Osteoblast (primary cell): ENCODE data around the gene IFITM5. TPM values are rescaled to one million over a fixed set of nuclear protein-coding genes. Genes with fewer than 3 reads are reported as not detected.
"Not testable (repeated sequence)": the region's sequence is repeated elsewhere in the genome, so short reads cannot be mapped to it uniquely, and the experiment has no call there.

ENCODE experiments used
- DNase-seq: peaks from one replicate; pipeline ENCODE4 v3.0.0; 2011; ENCODE audit warnings: low spot score, mixed read lengths; ENCODE audit not compliant: insufficient read length; ENCODE audit errors: missing footprints
- H2AFZ ChIP-seq: 2 replicates; pipeline ENCODE4 v1.6.0; 2011; ENCODE audit warnings: mild to moderate bottlenecking, low read length
- H3K27ac ChIP-seq: 2 replicates; pipeline ENCODE4 v1.5.1; 2011; ENCODE audit warnings: mild to moderate bottlenecking, low read depth, low read length, moderate library complexity
- H3K27me3 ChIP-seq: 2 replicates; pipeline ENCODE4 v1.6.0; 2012; ENCODE audit warnings: mild to moderate bottlenecking, control low read depth, inconsistent platforms, low read length, moderate library complexity; ENCODE audit not compliant: insufficient read depth
- H3K36me3 ChIP-seq: 2 replicates; pipeline ENCODE4 v1.5.1; 2011; ENCODE audit warnings: mild to moderate bottlenecking, low read length, control low read depth, moderate library complexity; ENCODE audit not compliant: insufficient read depth
- H3K4me1 ChIP-seq: 2 replicates; pipeline ENCODE4 v1.5.1; 2011; ENCODE audit warnings: mild to moderate bottlenecking, low read length, control low read depth, moderate library complexity; ENCODE audit not compliant: insufficient read depth
- H3K4me2 ChIP-seq: 2 replicates; pipeline ENCODE4 v1.6.0; 2011; ENCODE audit warnings: mild to moderate bottlenecking, low read length; ENCODE audit not compliant: insufficient read depth
- H3K4me3 ChIP-seq: fragments of 200-600 bp; sonication (generic); 3 replicates; pipeline ENCODE4 v1.5.1; 2012; ENCODE audit warnings: mild to moderate bottlenecking, low read length, inconsistent platforms; ENCODE audit not compliant: insufficient read depth
- H3K79me2 ChIP-seq: 2 replicates; pipeline ENCODE4 v1.6.0; 2012; ENCODE audit warnings: mild to moderate bottlenecking, low read length, control low read depth, inconsistent platforms; ENCODE audit not compliant: insufficient read depth
- H3K9me3 ChIP-seq: 2 replicates; pipeline ENCODE4 v1.5.1; 2011; ENCODE audit warnings: low read depth, low read length, control low read depth
- H4K20me1 ChIP-seq: 2 replicates; pipeline ENCODE4 v1.6.0; 2012; ENCODE audit warnings: mild to moderate bottlenecking, low read length, control low read depth; ENCODE audit not compliant: insufficient read depth
- CTCF ChIP-seq: IDR thresholded peaks from 2 replicates; pipeline ENCODE4 v1.5.1; 2011; ENCODE audit warnings: mild to moderate bottlenecking, low read depth, low read length, moderate library complexity; ENCODE audit errors: extremely low read depth
- total RNA-seq: library from RNA; depleted of rRNA; stranded (reverse); fragments of >200 nt; gene quantifications from 2 replicates; pipeline ENCODE4 v1.2.3, GENCODE V29; 2012

The IFITM5 gene
- total RNA-seq, 1 donor: not detected

- H3K36me3 ChIP-seq: no peaks in the 10 kb centered on the region
- H3K79me2 ChIP-seq: peaks cover 19% of the 10 kb centered on the region
- peak overlapping the region; percentile 51 for H3K4me2 ChIP-seq
- no peaks in the 10 kb centered on the region for H3K9me3 ChIP-seq
- no peak overlapping the region for H2AFZ ChIP-seq
- H3K27me3 ChIP-seq: peaks cover 22% of the 10 kb centered on the region
- H3K4me1 ChIP-seq: peaks cover 31% of the 10 kb centered on the region
- no peak for TF ChIP-seq CTCF
- H3K4me3 ChIP-seq: peak overlapping the region; percentile 39
- DNase-seq: peak; percentile 89
- H3K27ac ChIP-seq: peak overlapping the region; percentile 8
- H4K20me1 ChIP-seq: no peaks in the 10 kb centered on the region
Measured at GRCh38 chr11:312092-312816, 12.9 kb upstream of the IFITM5 start.

GRCh38 chr11:311013-311748 lies 11.9 kb upstream of the IFITM5 start:
- peaks cover 12% of the 10 kb centered on the region for H3K27me3 ChIP-seq
- H4K20me1 ChIP-seq, H3K27ac ChIP-seq: not testable (repeated sequence)

GRCh38 chr11:309979-310572 lies 10.8 kb upstream of the IFITM5 start:
- peak; percentile 70 for DNase-seq
- H2AFZ ChIP-seq, H3K27me3 ChIP-seq, H3K9me3 ChIP-seq, H3K36me3 ChIP-seq, H4K20me1 ChIP-seq: not testable (repeated sequence)
- H3K4me1 ChIP-seq: peaks cover 31% of the 10 kb centered on the region
- peak overlapping the region; percentile 94 for H3K4me2 ChIP-seq
- peak overlapping the region; percentile 83 for H3K4me3 ChIP-seq
- H3K27ac ChIP-seq: peak overlapping the region; percentile 28
- peaks cover 19% of the 10 kb centered on the region for H3K79me2 ChIP-seq

More at GRCh38 chr11:311013-311748, 11.9 kb upstream of the IFITM5 start:
- DNase-seq, H3K36me3 ChIP-seq, H2AFZ ChIP-seq, H3K9me3 ChIP-seq: not testable (repeated sequence)
- H3K4me1 ChIP-seq: peaks cover 31% of the 10 kb centered on the region
- H3K4me2 ChIP-seq: peak overlapping the region; percentile 51
- H3K4me3 ChIP-seq: peak overlapping the region; percentile 39
- peaks cover 19% of the 10 kb centered on the region for H3K79me2 ChIP-seq

- not testable (repeated sequence) for H2AFZ ChIP-seq, H4K20me1 ChIP-seq, H3K9me3 ChIP-seq, H3K36me3 ChIP-seq, H3K27me3 ChIP-seq
- peaks cover 30% of the 10 kb centered on the region for H3K4me1 ChIP-seq
- DNase-seq: peak; percentile 71
- peak overlapping the region; percentile 83 for H3K4me3 ChIP-seq
- peaks cover 19% of the 10 kb centered on the region for H3K79me2 ChIP-seq
- peak overlapping the region; percentile 48 for H3K27ac ChIP-seq
- H3K4me2 ChIP-seq: peak overlapping the region; percentile 94
Measured at GRCh38 chr11:308740-309665, 9.7 kb upstream of the IFITM5 start.
